HG03432 (cell line): ENCODE results near the gene MIDN.
"Not testable (repeated sequence)": the region's sequence is repeated elsewhere in the genome, so short reads cannot be mapped to it uniquely, and the experiment has no call there.

Source experiments
- ATAC-seq: cut with Tn5 transposase; IDR thresholded peaks from one replicate; pipeline ENCODE4 v1.9.1; 2021; ENCODE audit warnings: mild to moderate bottlenecking, moderate library complexity; ENCODE audit not compliant: unreplicated experiment

MIDN gene

GRCh38 chr19:1291761-1292418 lies 43.5 kb downstream of the MIDN start:
- ATAC-seq: no peak

- no peak for ATAC-seq
Measured at GRCh38 chr19:1292419-1293151, 44.2 kb downstream of the MIDN start.

- ATAC-seq: no peak
Measured at GRCh38 chr19:1293782-1294604, 45.6 kb downstream of the MIDN start.

- no peak for ATAC-seq
Measured at GRCh38 chr19:1294688-1295087, 46.3 kb downstream of the MIDN start.

- ATAC-seq: no peak
Measured at GRCh38 chr19:1295169-1296012, 47.0 kb downstream of the MIDN start.

- no peak for ATAC-seq
Measured at GRCh38 chr19:1296078-1296477, 47.7 kb downstream of the MIDN start.

GRCh38 chr19:1296575-1297271 lies 48.3 kb downstream of the MIDN start:
- no peak for ATAC-seq

GRCh38 chr19:1298235-1298634 lies 49.9 kb downstream of the MIDN start:
- ATAC-seq: no peak

- no peak for ATAC-seq
Measured at GRCh38 chr19:1299801-1300200, 51.4 kb downstream of the MIDN start.

GRCh38 chr19:1300744-1301490 lies 52.5 kb downstream of the MIDN start:
- no peak for ATAC-seq

- ATAC-seq: no peak
Measured at GRCh38 chr19:1302533-1303239, 54.3 kb downstream of the MIDN start.

- ATAC-seq: no peak
Measured at GRCh38 chr19:1304197-1304924, 56.0 kb downstream of the MIDN start.

- ATAC-seq: not testable (repeated sequence)
Measured at GRCh38 chr19:1305354-1305753, 57.0 kb downstream of the MIDN start.

- no peak for ATAC-seq
Measured at GRCh38 chr19:1307320-1307719, 58.9 kb downstream of the MIDN start.

GRCh38 chr19:1307755-1308303 lies 59.4 kb downstream of the MIDN start:
- ATAC-seq: no peak

- ATAC-seq: no peak
Measured at GRCh38 chr19:1308718-1309117, 60.3 kb downstream of the MIDN start.
